HEK293T (cell line): ENCODE measurements around the gene GCC1.

ENCODE experiments used
- CTCF ChIA-PET: fragments of 350-600 bp; formaldehyde crosslinking; extraction: SDS; loops from one replicate; lab custom pipeline; 2021; ENCODE audit warnings: antibody characterized with exemption, inconsistent platforms; lab: Yijun Ruan, JAX
- POLR2A ChIA-PET: fragments of 350-600 bp; formaldehyde crosslinking; extraction: SDS; loops from one replicate; lab custom pipeline; 2020; ENCODE audit warnings: antibody characterized with exemption, inconsistent platforms; lab: Yijun Ruan, JAX
- DNase-seq: peaks from one replicate; pipeline ENCODE4 v3.0.0; 2012; ENCODE audit warnings: mixed read lengths; ENCODE audit errors: extremely low spot score
- ARNT ChIP-seq: fragments of 450-650 bp; IDR thresholded peaks from 2 replicates; pipeline ENCODE4 v1.6.1; 2017; ENCODE audit warnings: mild to moderate bottlenecking
- BHLHE40 ChIP-seq: fragments of 450-650 bp; IDR thresholded peaks from 2 replicates; pipeline ENCODE4 v1.6.1; 2016; ENCODE audit warnings: mild to moderate bottlenecking, moderate library complexity, borderline replicate concordance
- CTBP1 ChIP-seq: fragments of 450-650 bp; IDR thresholded peaks from 2 replicates; pipeline ENCODE4 v1.6.1; 2016; ENCODE audit warnings: borderline replicate concordance
- ELF4 ChIP-seq: fragments of 450-650 bp; IDR thresholded peaks from 2 replicates; pipeline ENCODE4 v1.6.1; 2017; ENCODE audit warnings: antibody characterized with exemption
- FOXA1 ChIP-seq: fragments of 450-650 bp; IDR thresholded peaks from 2 replicates; pipeline ENCODE4 v1.6.1; 2016; ENCODE audit warnings: mild to moderate bottlenecking
- FOXK2 ChIP-seq: fragments of 450-650 bp; IDR thresholded peaks from 2 replicates; pipeline ENCODE4 v1.6.1; 2016; ENCODE audit warnings: mild to moderate bottlenecking
- FOXM1 ChIP-seq: fragments of 450-650 bp; IDR thresholded peaks from 2 replicates; pipeline ENCODE4 v1.6.1; 2017; ENCODE audit warnings: mild to moderate bottlenecking, borderline replicate concordance
- HDGF ChIP-seq: fragments of 450-650 bp; IDR thresholded peaks from 2 replicates; pipeline ENCODE4 v1.6.1; 2017; ENCODE audit warnings: antibody characterized with exemption, borderline replicate concordance
- L3MBTL2 ChIP-seq: fragments of 450-650 bp; conservative IDR thresholded peaks from 2 replicates; pipeline ENCODE4 v1.6.1; 2016; ENCODE audit warnings: mild to moderate bottlenecking
- LEF1 ChIP-seq: fragments of 450-650 bp; IDR thresholded peaks from 2 replicates; pipeline ENCODE4 v1.6.1; 2017; ENCODE audit warnings: mild to moderate bottlenecking, borderline replicate concordance
- NFRKB ChIP-seq: fragments of 450-650 bp; IDR thresholded peaks from 2 replicates; pipeline ENCODE4 v1.6.1; 2016; ENCODE audit warnings: mild to moderate bottlenecking, moderate library complexity
- PKNOX1 ChIP-seq: fragments of 450-650 bp; IDR thresholded peaks from 2 replicates; pipeline ENCODE4 v1.6.1; 2016
- SP1 ChIP-seq: fragments of 450-650 bp; IDR thresholded peaks from 2 replicates; pipeline ENCODE4 v1.6.1; 2017
- SUZ12 ChIP-seq: fragments of 450-650 bp; IDR thresholded peaks from 2 replicates; pipeline ENCODE4 v1.6.1; 2016; ENCODE audit warnings: mild to moderate bottlenecking
- TARDBP ChIP-seq: fragments of 450-650 bp; IDR thresholded peaks from 2 replicates; pipeline ENCODE4 v1.6.1; 2016
- ZNF384 ChIP-seq: fragments of 450-650 bp; IDR thresholded peaks from 2 replicates; pipeline ENCODE4 v1.6.1; 2016

The GCC1 gene

GRCh38 chr7:127592550-127592949 is 7.2 kb upstream of the GCC1 start:
- TF ChIP-seq FOXM1, result no peak
- TF ChIP-seq TARDBP, result no peak
- TF ChIP-seq SUZ12, result no peak
- no peak for TF ChIP-seq ELF4
- no peak for TF ChIP-seq FOXK2
- no peak for TF ChIP-seq ZNF384
- no peak for TF ChIP-seq SP1
- no peak for TF ChIP-seq NFRKB
- no peak for TF ChIP-seq L3MBTL2
- TF ChIP-seq BHLHE40, result no peak
- no peak for TF ChIP-seq ARNT
- ChIA-PET CTCF (interaction anchor here (0.6 kb wide), 1 partner anchor 421 kb away, joined by 3 read pairs; no protein-coding TSS in a partner anchor), POLR2A (no interaction called here)
- DNase-seq, result no peak

- CTCF ChIA-PET, result no interaction called here
- TF ChIP-seq CTBP1, result no peak
- TF ChIP-seq BHLHE40, result no peak
- no peak for TF ChIP-seq SP1
- no peak for TF ChIP-seq ARNT
- no peak for TF ChIP-seq FOXK2
- no peak for TF ChIP-seq FOXM1
- no peak for TF ChIP-seq ELF4
- TF ChIP-seq HDGF, result no peak
- no peak for TF ChIP-seq SUZ12
- TF ChIP-seq FOXA1, result no peak
- TF ChIP-seq L3MBTL2, result no peak
- no peak for DNase-seq
- POLR2A ChIA-PET, result no interaction called here
Measured at GRCh38 chr7:127591591-127591990, 6.2 kb upstream of the GCC1 start.

GRCh38 chr7:127591189-127591588 is 5.8 kb upstream of the GCC1 start:
- TF ChIP-seq PKNOX1, result no peak
- no peak for TF ChIP-seq ZNF384
- no peak for TF ChIP-seq L3MBTL2
- no peak for TF ChIP-seq SP1
- no peak for TF ChIP-seq LEF1
- no peak for TF ChIP-seq FOXA1
- TF ChIP-seq NFRKB, result no peak
- no peak for TF ChIP-seq HDGF
- no peak for TF ChIP-seq ELF4
- TF ChIP-seq SUZ12, result no peak
- TF ChIP-seq ARNT, result no peak
- TF ChIP-seq FOXM1, result no peak
- no peak for TF ChIP-seq TARDBP
- TF ChIP-seq BHLHE40, result no peak
- CTCF ChIA-PET, result no interaction called here
- no peak for DNase-seq
- POLR2A ChIA-PET, result no interaction called here

- no peak for DNase-seq
- ChIA-PET CTCF (no interaction called here), POLR2A (no interaction called here)
- TF ChIP-seq ARNT (no peak), LEF1 (no peak), SP1 (no peak), CTBP1 (no peak), FOXA1 (no peak), FOXK2 (no peak)
Measured at GRCh38 chr7:127589896-127590295, 4.5 kb upstream of the GCC1 start.

GRCh38 chr7:127588697-127589482 is 3.5 kb upstream of the GCC1 start:
- DNase-seq, result peak; percentile 65
- POLR2A ChIA-PET, result interaction anchor here (0.6 to 2.1 kb wide), 14 partner anchors 9 to 621 kb away, joined by 3 to 10 read pairs (median 3); no protein-coding TSS in a partner anchor
- CTCF ChIA-PET, result interaction anchor here (0.7 to 1.3 kb wide), 3 partner anchors 16 to 306 kb away, joined by 3 to 6 read pairs (median 3); no protein-coding TSS in a partner anchor
- TF ChIP-seq PKNOX1, result no peak
- no peak for TF ChIP-seq FOXM1
- TF ChIP-seq FOXK2, result no peak
- TF ChIP-seq FOXA1, result no peak
- TF ChIP-seq ZNF384, result no peak
- no peak for TF ChIP-seq ARNT
- TF ChIP-seq LEF1, result no peak
- TF ChIP-seq TARDBP, result no peak
- no peak for TF ChIP-seq ELF4
- no peak for TF ChIP-seq BHLHE40
- TF ChIP-seq HDGF, result no peak
- peak; percentile 67; the same call in 1 of the 2 replicates for TF ChIP-seq CTBP1
- TF ChIP-seq L3MBTL2, result peak; percentile 76
- no peak for TF ChIP-seq SUZ12
- no peak for TF ChIP-seq SP1
- no peak for TF ChIP-seq NFRKB

- peak; percentile 92 for DNase-seq
- ChIA-PET POLR2A (interaction anchor here (0.6 to 2.1 kb wide), 13 partner anchors 9 to 621 kb away, joined by 3 to 10 read pairs (median 3); no protein-coding TSS in a partner anchor), CTCF (interaction anchor here (0.7 to 1.3 kb wide), 2 partner anchors 17 to 41 kb away, joined by 3 to 6 read pairs; no protein-coding TSS in a partner anchor)
- TF ChIP-seq FOXA1 (no peak), HDGF (no peak), ELF4 (no peak; the same call in 1 of the 2 replicates), SP1 (no peak), ARNT (no peak), PKNOX1 (no peak), TARDBP (no peak), CTBP1 (no peak), NFRKB (no peak), LEF1 (no peak), FOXM1 (no peak), ZNF384 (no peak), FOXK2 (no peak), SUZ12 (no peak), BHLHE40 (no peak), L3MBTL2 (no peak)
Measured at GRCh38 chr7:127588019-127588696, 2.8 kb upstream of the GCC1 start, which contains the start of gene ARF5. Gene ARF5 (plus strand): TSS chr7:127588411. CDS start chr7:127588499, 88 bp downstream.
